ENCODE data around the gene ZNF609. TPM values are rescaled to one million over a fixed set of nuclear protein-coding genes. Genes with fewer than 3 reads are reported as not detected.

ZNF609 gene
- total and polyA plus RNA-seq, 2 experiments from 2014 or later: 12.5 to 23.0 TPM

DNA sequence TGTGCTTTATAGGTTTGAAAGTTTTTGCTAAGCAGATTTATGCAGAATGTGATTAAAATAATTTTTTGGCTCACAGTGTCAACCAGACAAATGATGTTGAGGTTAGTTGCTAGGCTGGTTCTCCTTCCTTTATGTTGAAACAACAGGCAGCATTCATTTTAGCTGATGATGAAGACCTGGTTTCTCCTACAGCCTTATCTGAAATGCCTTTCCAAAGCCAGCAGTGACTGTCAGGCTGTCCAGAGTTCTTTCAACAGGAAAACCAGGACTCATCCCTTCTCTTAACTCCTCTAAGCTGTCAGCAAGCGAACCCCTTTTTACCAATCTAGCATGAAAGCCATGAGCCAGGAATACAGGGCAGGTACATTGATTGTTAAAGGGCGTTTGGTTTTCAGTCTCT lies 84.1 kb downstream of the ZNF609 start:
- Histone ChIP-seq H3K9me3 (ENCODE audit: low read depth) (no peaks in the 10 kb centered on the region), H3K79me2 (peaks cover 87% of the 10 kb centered on the region), H3K4me1 (ENCODE audit: insufficient read depth) (no peaks in the 10 kb centered on the region), H2AFZ (no peak overlapping the region), H3K4me3 (no peak overlapping the region), H3K36me3 (replicated peaks; ENCODE audit: insufficient read depth, low read depth) (peaks cover 4% of the 10 kb centered on the region), H4K20me1 (ENCODE audit: insufficient read depth, poor library complexity, severe bottlenecking) (peaks cover 16% of the 10 kb centered on the region), H3K9me2 (replicated peaks; ENCODE audit: insufficient read depth) (no peaks in the 10 kb centered on the region), H3K27ac (no peak overlapping the region), H3K4me2 (no peak overlapping the region), H3K27me3 (no peaks in the 10 kb centered on the region)
- TF ChIP-seq EZH2phosphoT487 (IDR thresholded peaks at IDR 0.05; ENCODE audit: low read depth, severe bottlenecking, unreplicated experiment): no peak
- TF ChIP-seq CTCF (IDR thresholded peaks at IDR 0.05; ENCODE audit: poor library complexity): no peak
- TF ChIP-seq EZH2 (IDR thresholded peaks at IDR 0.05; ENCODE audit: borderline replicate concordance): no peak
- no peak for DNase-seq (ENCODE audit: low spot score)
- 69% methylated on average over 2 of the region's 2 CpGs for WGBS (ENCODE audit: low lambda C conversion rate, missing lambda C conversion rate)

GRCh38 chr15:64547275-64547674 lies 86.9 kb downstream of the ZNF609 start:
- H3K9me2 ChIP-seq (replicated peaks; ENCODE audit: insufficient read depth): no peaks in the 10 kb centered on the region
- no peak overlapping the region for H3K27ac ChIP-seq
- no peak overlapping the region for H3K4me3 ChIP-seq
- H3K4me2 ChIP-seq: no peak overlapping the region
- H3K4me1 ChIP-seq (ENCODE audit: insufficient read depth): no peaks in the 10 kb centered on the region
- H3K79me2 ChIP-seq: peaks cover 97% of the 10 kb centered on the region
- no peak overlapping the region for H2AFZ ChIP-seq
- H4K20me1 ChIP-seq (ENCODE audit: insufficient read depth, poor library complexity, severe bottlenecking): peaks cover 26% of the 10 kb centered on the region
- TF ChIP-seq CTCF (IDR thresholded peaks at IDR 0.05; ENCODE audit: poor library complexity) (no peak), EZH2phosphoT487 (IDR thresholded peaks at IDR 0.05; ENCODE audit: low read depth, severe bottlenecking, unreplicated experiment) (no peak), EZH2 (IDR thresholded peaks at IDR 0.05; ENCODE audit: borderline replicate concordance) (no peak)
- peaks cover 4% of the 10 kb centered on the region for H3K36me3 ChIP-seq (replicated peaks; ENCODE audit: insufficient read depth, low read depth)
- no peaks in the 10 kb centered on the region for H3K27me3 ChIP-seq
- no peaks in the 10 kb centered on the region for H3K9me3 ChIP-seq (ENCODE audit: low read depth)
- DNase-seq (ENCODE audit: low spot score): no peak

GRCh38 chr15:64548235-64548634 lies 87.9 kb downstream of the ZNF609 start:
- Histone ChIP-seq H3K79me2 (peaks cover 99% of the 10 kb centered on the region), H3K4me1 (ENCODE audit: insufficient read depth) (no peaks in the 10 kb centered on the region), H3K36me3 (replicated peaks; ENCODE audit: insufficient read depth, low read depth) (peaks cover 4% of the 10 kb centered on the region), H3K4me2 (no peak overlapping the region), H3K9me3 (ENCODE audit: low read depth) (no peaks in the 10 kb centered on the region), H3K27ac (no peak overlapping the region), H3K4me3 (no peak overlapping the region), H4K20me1 (ENCODE audit: insufficient read depth, poor library complexity, severe bottlenecking) (peaks cover 33% of the 10 kb centered on the region), H3K27me3 (no peaks in the 10 kb centered on the region), H3K9me2 (replicated peaks; ENCODE audit: insufficient read depth) (no peaks in the 10 kb centered on the region), H2AFZ (no peak overlapping the region)
- TF ChIP-seq EZH2 (IDR thresholded peaks at IDR 0.05; ENCODE audit: borderline replicate concordance) (no peak), EZH2phosphoT487 (IDR thresholded peaks at IDR 0.05; ENCODE audit: low read depth, severe bottlenecking, unreplicated experiment) (no peak), CTCF (IDR thresholded peaks at IDR 0.05; ENCODE audit: poor library complexity) (no peak)
- whole genome bisulfite sequencing (ENCODE audit: low lambda C conversion rate, missing lambda C conversion rate): 87% methylated on average over 2 of the region's 2 CpGs
- no peak for DNase-seq (ENCODE audit: low spot score)

DNA sequence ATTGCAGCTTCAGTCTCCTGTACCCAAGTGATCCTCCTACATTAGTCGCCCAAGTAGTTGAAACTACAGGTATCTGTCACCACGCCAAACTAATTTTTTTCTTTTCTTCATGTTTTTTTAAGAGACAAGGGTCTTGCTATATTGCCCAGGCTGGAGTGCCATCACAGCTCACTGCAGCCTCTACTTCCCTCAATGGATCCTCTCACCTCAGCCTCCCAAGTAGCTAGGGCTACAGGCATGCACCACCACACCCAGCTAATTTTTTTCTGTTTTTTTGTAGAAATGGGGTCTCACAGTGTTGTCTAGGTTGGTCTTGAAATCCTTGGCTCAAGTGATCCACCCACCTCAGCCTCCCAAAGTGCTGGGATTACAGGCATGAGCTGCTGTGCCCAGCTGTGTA lies 89.5 kb downstream of the ZNF609 start:
- Histone ChIP-seq H3K79me2 (peaks cover 99% of the 10 kb centered on the region), H3K4me3 (no peak overlapping the region), H3K9me3 (ENCODE audit: low read depth) (no peaks in the 10 kb centered on the region), H3K4me2 (no peak overlapping the region), H4K20me1 (ENCODE audit: insufficient read depth, poor library complexity, severe bottlenecking) (peaks cover 23% of the 10 kb centered on the region), H3K36me3 (replicated peaks; ENCODE audit: insufficient read depth, low read depth) (peaks cover 4% of the 10 kb centered on the region), H2AFZ (no peak overlapping the region), H3K27me3 (no peaks in the 10 kb centered on the region), H3K27ac (no peak overlapping the region), H3K9me2 (replicated peaks; ENCODE audit: insufficient read depth) (no peaks in the 10 kb centered on the region), H3K4me1 (ENCODE audit: insufficient read depth) (no peaks in the 10 kb centered on the region)
- no peak for DNase-seq (ENCODE audit: low spot score)
- no peak for TF ChIP-seq EZH2phosphoT487 (IDR thresholded peaks at IDR 0.05; ENCODE audit: low read depth, severe bottlenecking, unreplicated experiment)
- 95% methylated on average over 2 of the region's 2 CpGs for WGBS (ENCODE audit: low lambda C conversion rate, missing lambda C conversion rate)
